Tibial artery (tissue), 4 donors: ENCODE results near the gene CYGB.
A peak's percentile ranks its signal among the peaks of the same experiment; 100 is the strongest.

Experiments used
- DNase-seq, 2 donors: peaks; one replicate each; pipeline ENCODE4 v3.0.0-alpha.2; 2019
- H3K27ac ChIP-seq, 2 donors: fragments of 200-600 bp; sonication (generic) in 1 of 2; 1 replicate in 1 of 2; 2 replicates in 1 of 2; pipeline ENCODE4 v1.5.1; 2018 to 2019; ENCODE audit warnings: mild to moderate bottlenecking in 1 of 2
- H3K27me3 ChIP-seq, 2 donors: fragments of 200-600 bp; sonication (generic) in 1 of 2; one replicate each; pipeline versions ENCODE4 v1.5.1 to v1.6.0; 2016 to 2019
- H3K36me3 ChIP-seq, 3 donors: fragments of 200-600 bp; sonication (generic) in 2 of 3; one replicate each; pipeline ENCODE4 v1.5.1; 2016 to 2019; ENCODE audit warnings: mild to moderate bottlenecking in 2 of 3
- H3K4me1 ChIP-seq, 4 donors: fragments of 200-600 bp; sonication (generic) in 2 of 4; 1 replicate in 3 of 4; 2 replicates in 1 of 4; pipeline ENCODE4 v1.5.1; 2016 to 2019
- H3K4me3 ChIP-seq, 2 donors: fragments of 200-600 bp; sonication (generic) in 1 of 2; 1 replicate in 1 of 2; 2 replicates in 1 of 2; pipeline ENCODE4 v1.5.1; 2018 to 2019; ENCODE audit warnings: mild to moderate bottlenecking in 2 of 2
- H3K9me3 ChIP-seq, 3 donors: fragments of 200-600 bp; sonication (generic) in 1 of 3; one replicate each; pipeline ENCODE4 v1.5.1; 2016 to 2019
- intact Hi-C: fragments of 100-400 bp; cut with DNase I; formaldehyde crosslinking; loops from one replicate; pipeline ENCODE4 v1.15.0; 2023; ENCODE audit warnings: low total_unique reads
- TF ChIP-seq, protein P1 (sequence below), 2 experiments: fragments of 200-600 bp in 1 of 2; fragments of 450-650 bp in 1 of 2; IDR thresholded peaks; one replicate each; pipeline ENCODE4 v1.5.1; 2017 to 2019; ENCODE audit warnings: antibody characterized with exemption in 2 of 2, mild to moderate bottlenecking in 1 of 2, moderate library complexity in 1 of 2

Gene CYGB

DNA sequence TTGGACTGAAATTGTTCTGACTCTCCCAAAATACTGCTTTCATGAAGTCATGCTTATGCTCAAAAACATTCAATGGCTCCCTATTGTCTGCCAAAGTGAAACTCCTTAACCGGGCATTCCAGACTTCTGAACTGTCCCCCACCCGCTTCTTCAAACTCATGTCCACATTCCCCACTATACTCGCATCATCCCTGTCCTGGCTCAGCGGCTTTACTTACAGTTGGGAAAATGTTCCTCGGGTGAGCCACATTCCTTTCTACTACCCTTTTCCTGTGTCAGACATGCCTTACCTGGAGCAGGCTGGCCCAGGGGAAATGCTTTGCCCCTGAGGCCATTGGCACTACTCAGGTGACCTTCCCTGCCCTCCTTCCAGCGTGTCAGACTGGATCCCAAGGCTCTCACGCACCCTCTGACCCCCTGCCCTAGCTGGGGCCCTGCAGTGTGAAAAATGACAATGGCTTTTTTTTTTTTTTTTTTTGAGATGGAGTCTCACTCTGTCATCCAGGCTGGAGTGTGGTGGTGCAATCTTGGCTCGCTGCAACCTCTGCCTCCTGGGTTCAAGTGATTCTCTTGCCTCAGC, 5.3 kb downstream of the CYGB start:
- DNase-seq, result no peak
- peaks cover 0 to 43% (median 41%) of the 10 kb centered on the region in 4 donors for H3K4me1 ChIP-seq
- peaks cover 0 to 24% of the 10 kb centered on the region in 2 donors for H3K27me3 ChIP-seq
- no peak overlapping the region for H3K4me3 ChIP-seq
- intact Hi-C loops, result no loop called here
- no peaks in the 10 kb centered on the region for H3K9me3 ChIP-seq
- no peak overlapping the region for H3K27ac ChIP-seq
- no peaks in the 10 kb centered on the region for H3K36me3 ChIP-seq
- TF ChIP-seq, protein P1, sequence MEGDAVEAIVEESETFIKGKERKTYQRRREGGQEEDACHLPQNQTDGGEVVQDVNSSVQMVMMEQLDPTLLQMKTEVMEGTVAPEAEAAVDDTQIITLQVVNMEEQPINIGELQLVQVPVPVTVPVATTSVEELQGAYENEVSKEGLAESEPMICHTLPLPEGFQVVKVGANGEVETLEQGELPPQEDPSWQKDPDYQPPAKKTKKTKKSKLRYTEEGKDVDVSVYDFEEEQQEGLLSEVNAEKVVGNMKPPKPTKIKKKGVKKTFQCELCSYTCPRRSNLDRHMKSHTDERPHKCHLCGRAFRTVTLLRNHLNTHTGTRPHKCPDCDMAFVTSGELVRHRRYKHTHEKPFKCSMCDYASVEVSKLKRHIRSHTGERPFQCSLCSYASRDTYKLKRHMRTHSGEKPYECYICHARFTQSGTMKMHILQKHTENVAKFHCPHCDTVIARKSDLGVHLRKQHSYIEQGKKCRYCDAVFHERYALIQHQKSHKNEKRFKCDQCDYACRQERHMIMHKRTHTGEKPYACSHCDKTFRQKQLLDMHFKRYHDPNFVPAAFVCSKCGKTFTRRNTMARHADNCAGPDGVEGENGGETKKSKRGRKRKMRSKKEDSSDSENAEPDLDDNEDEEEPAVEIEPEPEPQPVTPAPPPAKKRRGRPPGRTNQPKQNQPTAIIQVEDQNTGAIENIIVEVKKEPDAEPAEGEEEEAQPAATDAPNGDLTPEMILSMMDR (IDR thresholded peaks at IDR 0.05), result no peak

DNA sequence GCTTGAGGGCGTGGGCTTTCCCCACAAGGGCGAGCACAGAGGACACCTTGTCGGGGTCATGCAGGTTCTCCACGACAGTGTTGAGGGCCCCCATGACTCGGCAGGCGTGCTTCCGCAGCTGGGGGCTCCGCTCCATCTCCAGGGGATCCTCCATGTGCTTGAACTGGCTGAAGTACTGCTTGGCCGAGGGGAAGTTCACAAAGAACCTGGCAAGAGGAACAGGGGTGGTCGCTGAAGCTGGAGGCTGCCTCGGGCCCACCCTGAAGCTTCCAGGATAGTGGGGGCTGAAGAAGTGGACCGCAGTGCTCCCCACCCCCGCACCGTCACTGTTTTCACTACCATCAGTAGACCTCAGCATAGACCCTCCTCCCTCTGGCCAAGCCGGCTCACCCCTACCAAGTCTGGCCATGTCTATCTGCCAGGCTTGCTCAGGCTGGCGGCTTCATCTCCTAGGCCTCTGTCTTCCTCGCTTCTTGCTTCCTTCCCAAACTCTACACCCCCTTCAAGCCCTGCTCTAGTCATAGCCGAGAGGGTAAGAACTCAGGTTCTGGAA, 5.9 kb downstream of the CYGB start:
- intact Hi-C loops, result no loop called here
- peaks cover 0 to 21% of the 10 kb centered on the region in 2 donors for H3K27me3 ChIP-seq
- peak overlapping the region; percentile 81 to 83 for H3K27ac ChIP-seq
- no peak for DNase-seq
- TF ChIP-seq, protein P1 (IDR thresholded peaks at IDR 0.05), result no peak
- peaks cover 0 to 41% (median 38%) of the 10 kb centered on the region in 4 donors for H3K4me1 ChIP-seq
- no peak overlapping the region for H3K4me3 ChIP-seq
- H3K9me3 ChIP-seq, result no peaks in the 10 kb centered on the region
- no peaks in the 10 kb centered on the region for H3K36me3 ChIP-seq

DNA sequence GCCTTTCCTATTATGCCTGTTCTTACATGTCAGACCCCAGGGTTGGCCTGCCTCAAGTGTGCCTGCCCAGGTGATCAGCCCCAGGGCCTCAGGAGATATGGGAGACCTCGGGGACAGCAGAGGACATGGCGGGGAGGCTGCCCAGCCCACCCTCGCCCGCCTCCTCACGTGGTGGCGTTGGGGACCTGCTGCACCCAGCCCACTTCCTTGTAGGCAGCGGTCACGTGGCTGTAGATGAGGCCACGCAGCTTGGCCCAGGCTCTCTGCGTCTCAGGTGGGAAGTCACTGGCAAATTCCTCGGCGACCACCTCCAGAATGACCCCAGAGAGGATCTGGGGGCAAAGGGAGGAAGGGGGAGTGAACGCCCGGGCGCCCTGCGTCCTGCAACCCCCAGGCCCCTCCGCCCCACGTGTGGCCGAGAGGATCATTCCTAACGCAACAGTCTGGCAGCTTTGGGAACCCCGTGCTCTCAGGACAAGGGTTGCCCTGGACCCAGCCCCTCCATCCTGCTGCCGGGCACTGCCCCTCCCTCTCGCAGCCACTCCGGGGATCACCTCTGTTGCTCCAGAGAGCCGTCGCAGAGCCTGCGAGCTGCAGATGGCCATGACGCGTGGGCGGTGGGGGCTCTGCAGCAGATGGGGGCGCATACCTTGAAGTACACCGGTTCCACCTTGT, 6.6 kb downstream of the CYGB start:
- Histone ChIP-seq H3K27ac (peak overlapping the region; percentile 81 to 83), H3K4me1 (peaks cover 0 to 41% (median 38%) of the 10 kb centered on the region in 4 donors), H3K27me3 (peaks cover 0 to 15% of the 10 kb centered on the region in 2 donors), H3K4me3 (no peak overlapping the region), H3K36me3 (no peaks in the 10 kb centered on the region), H3K9me3 (no peaks in the 10 kb centered on the region)
- TF ChIP-seq, protein P1 (IDR thresholded peaks at IDR 0.05), result no peak
- intact Hi-C loops, result no loop called here
- DNase-seq, result no peak

DNA sequence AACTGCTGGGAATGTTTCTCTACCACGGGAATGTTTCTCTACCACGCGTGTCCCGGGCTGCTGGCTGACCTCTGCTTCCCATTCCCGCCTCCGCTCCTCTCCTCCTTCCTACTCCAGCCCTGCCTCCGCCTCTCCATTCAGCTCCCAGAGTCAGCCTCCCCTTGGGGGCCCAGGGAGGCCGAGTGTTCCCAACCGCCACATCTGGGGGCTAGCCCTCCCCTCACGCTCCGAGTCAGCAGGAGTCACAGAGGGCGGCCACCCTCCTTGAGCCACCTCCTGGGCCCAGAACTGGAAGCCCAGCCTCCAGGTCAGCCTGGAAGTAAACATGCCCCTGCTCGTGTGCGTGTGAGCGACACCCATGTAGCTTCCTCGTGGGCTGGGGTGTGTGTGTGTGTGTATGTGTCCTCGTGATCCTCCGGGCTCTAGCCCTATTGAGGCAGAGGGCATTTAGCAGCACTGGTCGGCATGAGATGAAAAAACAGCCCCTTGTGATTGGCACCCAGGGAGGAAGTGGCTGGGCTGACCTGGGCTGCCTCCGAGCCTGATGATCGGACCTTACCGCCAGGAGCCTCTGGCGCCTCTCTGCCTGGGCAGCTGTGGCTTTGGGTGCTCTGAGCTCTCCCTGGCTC, 7.3 kb downstream of the CYGB start:
- TF ChIP-seq, protein P1 (IDR thresholded peaks at IDR 0.05), result no peak
- peak overlapping the region; percentile 81 to 83 for H3K27ac ChIP-seq
- H3K36me3 ChIP-seq, result no peaks in the 10 kb centered on the region
- peak; percentile 82 to 91 for DNase-seq
- peaks cover 0 to 41% (median 38%) of the 10 kb centered on the region in 4 donors for H3K4me1 ChIP-seq
- H3K27me3 ChIP-seq, result peaks cover 0 to 9% of the 10 kb centered on the region in 2 donors
- intact Hi-C loops, result no loop called here
- H3K4me3 ChIP-seq, result peak overlapping the region; percentile 4 to 19
- no peaks in the 10 kb centered on the region for H3K9me3 ChIP-seq

DNA sequence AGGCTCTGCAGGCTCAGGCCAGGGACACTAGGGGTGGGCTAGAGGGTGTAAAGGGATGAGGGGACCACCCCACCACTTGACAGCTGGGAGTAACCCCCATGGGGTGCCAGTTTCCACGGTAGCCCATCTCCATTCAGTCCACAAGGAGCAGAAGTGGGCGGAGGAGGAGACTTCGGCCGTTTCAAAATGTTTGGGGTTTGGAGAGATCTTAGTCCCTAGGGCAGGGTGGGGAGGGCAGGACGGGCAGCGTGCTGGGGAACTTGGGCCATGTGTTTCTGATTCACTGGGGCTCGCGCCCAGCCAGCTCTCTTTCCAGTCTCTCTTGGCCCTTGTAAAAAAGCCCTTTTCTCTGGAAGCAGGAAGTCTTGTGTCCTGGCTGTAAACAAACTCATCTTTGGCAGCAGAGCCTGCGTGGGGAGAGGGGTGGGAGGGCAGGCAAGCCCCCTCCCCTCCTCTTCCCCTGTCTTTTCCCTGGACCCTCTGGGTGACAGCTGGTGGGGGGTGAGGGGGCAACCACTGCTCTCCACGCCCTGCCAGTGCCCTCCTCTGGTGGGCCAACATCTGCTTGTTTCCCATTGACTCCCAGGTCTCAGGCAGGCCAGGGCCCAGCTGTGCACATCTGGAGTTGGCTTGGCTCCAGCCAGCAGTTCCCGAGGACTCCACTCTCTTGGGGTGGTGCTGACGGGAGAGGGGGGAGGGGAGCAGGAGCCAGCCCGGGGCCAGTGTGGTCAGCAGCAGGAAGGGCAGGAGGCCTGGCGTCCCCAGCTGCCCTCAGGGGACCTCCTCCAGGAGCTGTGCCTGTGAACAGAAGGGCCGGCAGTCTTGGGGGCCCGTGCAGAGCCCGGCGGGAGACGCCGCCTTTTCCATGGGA, 8.1 kb downstream of the CYGB start:
- Histone ChIP-seq H3K27ac (peak overlapping the region; percentile 81 to 83), H3K4me1 (peaks cover 0 to 47% (median 38%) of the 10 kb centered on the region in 4 donors), H3K36me3 (no peaks in the 10 kb centered on the region), H3K9me3 (no peaks in the 10 kb centered on the region), H3K27me3 (peaks cover 0 to 3% of the 10 kb centered on the region in 2 donors), H3K4me3 (peak overlapping the region; percentile 4 to 19)
- DNase-seq, result peak; percentile 94 to 95
- TF ChIP-seq, protein P1 (IDR thresholded peaks at IDR 0.05), result peak in 1 of 2 experiments; percentile 35
- intact Hi-C loops, result loop anchor here (10.0 kb wide), 1 partner anchor 185 kb away; the partner anchor contains the start of gene MXRA7
